ENCODE results near the gene MAN2C1.
"Not testable (repeated sequence)": the region's sequence is repeated elsewhere in the genome, so short reads cannot be mapped to it uniquely, and the experiment has no call there.

MAN2C1 gene

DNA sequence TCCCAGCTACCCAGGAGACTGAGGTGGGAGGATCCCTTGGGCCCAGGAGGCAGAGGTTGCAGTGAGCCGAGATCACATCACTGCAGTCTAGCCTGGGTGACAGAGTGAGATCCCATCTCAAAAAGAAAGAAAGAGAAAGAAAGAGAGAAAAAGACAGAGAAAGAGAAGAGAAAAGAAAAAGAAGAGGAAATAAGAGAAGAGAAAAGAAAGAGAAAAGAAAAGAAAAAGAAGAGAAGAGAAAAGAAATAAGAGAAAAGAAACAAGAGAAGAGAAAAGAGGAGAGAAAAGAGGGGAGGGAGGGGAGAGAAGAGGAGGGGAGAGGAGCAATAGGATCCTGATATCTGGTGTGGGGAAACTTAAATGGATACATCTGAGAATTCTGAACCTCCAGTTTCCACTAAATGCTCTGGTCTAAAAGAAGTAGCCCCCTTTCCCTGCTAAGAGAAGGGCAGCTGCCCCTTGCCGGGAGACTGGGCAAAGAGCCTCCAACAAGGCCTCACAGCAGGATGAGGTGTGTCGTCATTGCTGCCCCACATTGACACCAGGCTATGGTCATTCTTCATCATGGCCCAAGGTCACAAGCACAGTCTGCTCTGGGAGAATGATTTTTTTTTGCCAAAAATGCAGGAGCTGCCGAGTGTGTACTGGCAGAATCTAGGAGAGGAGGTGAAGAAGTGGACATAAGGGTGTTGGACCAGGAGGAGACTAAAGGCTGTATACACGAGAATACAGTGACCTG, 53.7 kb downstream of the MAN2C1 start:
- no peak overlapping the region for H3K4me3 ChIP-seq (ENCODE audit: low read depth, low read length)
- TF ChIP-seq, protein P1, sequence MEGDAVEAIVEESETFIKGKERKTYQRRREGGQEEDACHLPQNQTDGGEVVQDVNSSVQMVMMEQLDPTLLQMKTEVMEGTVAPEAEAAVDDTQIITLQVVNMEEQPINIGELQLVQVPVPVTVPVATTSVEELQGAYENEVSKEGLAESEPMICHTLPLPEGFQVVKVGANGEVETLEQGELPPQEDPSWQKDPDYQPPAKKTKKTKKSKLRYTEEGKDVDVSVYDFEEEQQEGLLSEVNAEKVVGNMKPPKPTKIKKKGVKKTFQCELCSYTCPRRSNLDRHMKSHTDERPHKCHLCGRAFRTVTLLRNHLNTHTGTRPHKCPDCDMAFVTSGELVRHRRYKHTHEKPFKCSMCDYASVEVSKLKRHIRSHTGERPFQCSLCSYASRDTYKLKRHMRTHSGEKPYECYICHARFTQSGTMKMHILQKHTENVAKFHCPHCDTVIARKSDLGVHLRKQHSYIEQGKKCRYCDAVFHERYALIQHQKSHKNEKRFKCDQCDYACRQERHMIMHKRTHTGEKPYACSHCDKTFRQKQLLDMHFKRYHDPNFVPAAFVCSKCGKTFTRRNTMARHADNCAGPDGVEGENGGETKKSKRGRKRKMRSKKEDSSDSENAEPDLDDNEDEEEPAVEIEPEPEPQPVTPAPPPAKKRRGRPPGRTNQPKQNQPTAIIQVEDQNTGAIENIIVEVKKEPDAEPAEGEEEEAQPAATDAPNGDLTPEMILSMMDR (IDR thresholded peaks at IDR 0.05; ENCODE audit: borderline replicate concordance, insufficient read depth, low read depth, low read length) = no peak

DNA sequence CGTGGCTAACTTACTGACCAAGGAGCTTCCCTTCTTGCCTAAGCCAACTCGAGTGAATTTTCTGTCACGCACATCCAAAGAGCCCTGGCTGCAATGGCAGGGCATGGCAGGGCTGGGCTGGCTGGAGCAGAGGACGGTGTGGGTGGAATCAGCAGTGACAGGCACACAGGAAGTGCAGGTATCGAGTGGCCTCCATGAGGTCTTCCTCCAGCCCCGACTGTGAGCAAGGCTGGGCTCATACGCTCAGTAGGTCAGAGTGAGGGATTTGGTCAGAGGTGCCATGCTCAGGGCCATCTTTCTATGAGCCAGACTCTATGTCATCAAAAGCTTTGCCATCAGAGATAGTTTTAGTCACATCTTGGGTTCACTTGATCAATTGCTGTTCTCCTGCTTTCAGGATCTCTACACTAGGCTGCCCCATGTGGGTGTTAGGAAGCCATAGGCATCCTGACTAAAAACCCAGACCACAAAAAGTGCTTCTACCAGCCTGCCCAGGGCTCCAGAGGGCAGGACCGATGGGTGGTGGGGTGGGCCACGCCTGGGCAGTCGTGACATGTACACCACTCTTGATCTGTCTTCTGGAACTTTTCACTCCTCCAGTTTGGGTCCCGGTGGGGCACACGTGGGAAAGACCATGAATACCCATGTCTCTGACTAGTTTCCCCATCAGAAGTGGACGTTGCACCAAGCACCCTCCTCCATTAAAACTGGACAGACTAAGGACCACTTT, 55.1 kb downstream of the MAN2C1 start:
- TF ChIP-seq, protein P1 (IDR thresholded peaks at IDR 0.05; ENCODE audit: borderline replicate concordance, insufficient read depth, low read depth, low read length) = no peak
- no peak overlapping the region for H3K4me3 ChIP-seq (ENCODE audit: low read depth, low read length)

DNA sequence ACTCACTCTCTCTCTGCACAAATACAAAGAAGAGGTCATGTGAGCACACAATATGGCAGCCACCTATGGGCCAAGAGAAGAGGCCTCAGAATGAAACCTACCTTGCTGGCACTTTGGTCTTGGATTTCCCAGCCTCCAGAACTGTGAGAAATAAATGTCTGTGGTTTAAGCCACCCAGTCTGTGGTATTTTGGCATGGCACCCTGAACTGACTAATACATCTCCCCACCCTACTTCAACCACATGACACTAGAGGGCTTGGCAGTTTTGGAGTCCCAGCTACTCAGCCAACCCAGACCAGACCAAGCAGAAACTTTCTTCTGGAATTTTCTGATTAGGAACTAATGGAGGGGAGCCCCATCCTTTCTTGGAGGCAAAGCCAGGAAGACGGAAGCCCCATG, 55.9 kb downstream of the MAN2C1 start:
- not testable (repeated sequence) for H3K4me3 ChIP-seq (ENCODE audit: low read depth, low read length)

- no peak overlapping the region for H3K4me3 ChIP-seq (ENCODE audit: low read depth, low read length)
- TF ChIP-seq, protein P1 (IDR thresholded peaks at IDR 0.05; ENCODE audit: borderline replicate concordance, insufficient read depth, low read depth, low read length) = no peak
These were observed 58.7 kb downstream of the MAN2C1 start for GRCh38 chr15:75309711-75310110.

- TF ChIP-seq, protein P1 (IDR thresholded peaks at IDR 0.05; ENCODE audit: borderline replicate concordance, insufficient read depth, low read depth, low read length) = peak; percentile 77
- no peak overlapping the region for H3K4me3 ChIP-seq (ENCODE audit: low read depth, low read length)
These were observed 60.5 kb downstream of the MAN2C1 start for GRCh38 chr15:75307778-75308390.

- H3K4me3 ChIP-seq (ENCODE audit: low read depth, low read length) = no peak overlapping the region
- TF ChIP-seq, protein P1 (IDR thresholded peaks at IDR 0.05; ENCODE audit: borderline replicate concordance, insufficient read depth, low read depth, low read length) = no peak
These were observed 62.2 kb downstream of the MAN2C1 start for GRCh38 chr15:75306188-75306587.

Measured in GM12875 (cell line).